ENCODE measurements around the gene ZMIZ1. TPM values are rescaled to one million over a fixed set of nuclear protein-coding genes. Genes with fewer than 3 reads are reported as not detected.

The ZMIZ1 gene
- total RNA-seq, 4 donors from 2014 or later: 22.7 to 37.5 (median 31.7) TPM

DNA sequence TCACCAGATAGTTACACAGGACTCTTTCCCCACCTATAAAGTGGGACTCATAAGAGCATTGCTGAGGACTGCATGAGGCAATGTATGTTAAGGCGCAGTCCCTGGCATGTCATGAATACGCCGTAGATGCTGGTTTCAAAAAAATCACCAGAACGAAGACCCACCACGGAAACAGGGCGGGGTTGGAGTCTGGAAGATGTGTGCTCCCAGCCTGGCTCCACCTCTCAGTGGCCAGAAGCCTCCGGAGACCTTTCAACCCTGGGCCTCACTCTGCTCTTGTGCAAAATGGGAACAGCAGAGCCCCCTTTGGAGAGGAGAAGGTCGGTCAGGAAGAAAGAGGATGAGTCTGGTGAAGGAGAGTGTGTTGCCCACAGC, 12.4 kb upstream of the ZMIZ1 start:
- ATAC-seq (no peak), DNase-seq (no peak)
- Histone ChIP-seq H3K9me3 (no peaks in the 10 kb centered on the region), H3K4me3 (no peak overlapping the region), H3K27me3 (no peaks in the 10 kb centered on the region), H3K36me3 (no peaks in the 10 kb centered on the region), H3K4me1 (no peaks in the 10 kb centered on the region), H3K27ac (no peak overlapping the region)
- in situ Hi-C loops (cut with MboI; ENCODE audit: low sequenced_read_pairs in 4 of 4): no loop called here
- TF ChIP-seq, protein P1, sequence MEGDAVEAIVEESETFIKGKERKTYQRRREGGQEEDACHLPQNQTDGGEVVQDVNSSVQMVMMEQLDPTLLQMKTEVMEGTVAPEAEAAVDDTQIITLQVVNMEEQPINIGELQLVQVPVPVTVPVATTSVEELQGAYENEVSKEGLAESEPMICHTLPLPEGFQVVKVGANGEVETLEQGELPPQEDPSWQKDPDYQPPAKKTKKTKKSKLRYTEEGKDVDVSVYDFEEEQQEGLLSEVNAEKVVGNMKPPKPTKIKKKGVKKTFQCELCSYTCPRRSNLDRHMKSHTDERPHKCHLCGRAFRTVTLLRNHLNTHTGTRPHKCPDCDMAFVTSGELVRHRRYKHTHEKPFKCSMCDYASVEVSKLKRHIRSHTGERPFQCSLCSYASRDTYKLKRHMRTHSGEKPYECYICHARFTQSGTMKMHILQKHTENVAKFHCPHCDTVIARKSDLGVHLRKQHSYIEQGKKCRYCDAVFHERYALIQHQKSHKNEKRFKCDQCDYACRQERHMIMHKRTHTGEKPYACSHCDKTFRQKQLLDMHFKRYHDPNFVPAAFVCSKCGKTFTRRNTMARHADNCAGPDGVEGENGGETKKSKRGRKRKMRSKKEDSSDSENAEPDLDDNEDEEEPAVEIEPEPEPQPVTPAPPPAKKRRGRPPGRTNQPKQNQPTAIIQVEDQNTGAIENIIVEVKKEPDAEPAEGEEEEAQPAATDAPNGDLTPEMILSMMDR (IDR thresholded peaks at IDR 0.05 in 4 of 5, conservative IDR thresholded peaks at IDR 0.05 in 1 of 5): no peak
- TF ChIP-seq POLR2A (IDR thresholded peaks at IDR 0.05): no peak
- intact Hi-C loops (cut with DNase I; ENCODE audit: low total_unique reads): no loop called here

DNA sequence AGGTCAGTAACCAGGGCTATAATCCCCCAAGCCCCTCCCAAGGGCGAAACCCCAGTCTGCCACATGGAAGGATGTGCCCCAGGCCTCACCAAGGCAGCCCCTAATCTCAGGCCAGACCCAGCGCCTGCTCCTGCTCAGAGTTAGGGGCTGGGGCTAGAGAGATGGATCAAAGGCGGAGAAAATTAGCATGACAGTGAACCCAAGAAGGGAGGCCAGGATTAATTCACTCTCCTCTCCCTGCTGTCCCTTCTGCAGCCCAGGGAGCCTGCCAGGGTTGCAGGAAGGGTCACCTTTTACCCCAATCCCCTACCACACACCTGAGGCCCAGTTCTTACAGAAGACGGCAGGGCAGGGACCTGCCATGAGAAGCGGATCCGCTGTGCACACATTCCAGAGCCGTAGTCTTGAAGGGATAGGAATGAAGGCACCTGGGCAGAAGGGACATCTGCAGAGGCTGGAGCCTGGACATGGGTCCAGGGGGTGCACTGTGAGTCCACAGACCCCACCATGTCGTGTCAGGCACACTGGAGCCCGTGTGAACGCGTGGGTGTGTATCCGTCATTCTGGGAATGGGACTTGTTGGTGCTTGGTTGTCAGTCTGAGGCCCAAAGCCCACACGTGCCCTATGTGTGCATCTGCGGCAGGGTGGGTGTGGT, 11.9 kb upstream of the ZMIZ1 start:
- DNase-seq (no peak), ATAC-seq (no peak)
- H3K36me3 ChIP-seq: no peaks in the 10 kb centered on the region
- intact Hi-C loops (cut with DNase I; ENCODE audit: low total_unique reads): no loop called here
- H3K9me3 ChIP-seq: no peaks in the 10 kb centered on the region
- H3K27ac ChIP-seq: no peak overlapping the region
- in situ Hi-C loops (cut with MboI; ENCODE audit: low sequenced_read_pairs in 4 of 4): no loop called here
- H3K27me3 ChIP-seq: no peaks in the 10 kb centered on the region
- no peaks in the 10 kb centered on the region for H3K4me1 ChIP-seq
- H3K4me3 ChIP-seq: no peak overlapping the region
- no peak for TF ChIP-seq POLR2A (IDR thresholded peaks at IDR 0.05)
- TF ChIP-seq, protein P1 (IDR thresholded peaks at IDR 0.05 in 4 of 5, conservative IDR thresholded peaks at IDR 0.05 in 1 of 5): no peak

DNA sequence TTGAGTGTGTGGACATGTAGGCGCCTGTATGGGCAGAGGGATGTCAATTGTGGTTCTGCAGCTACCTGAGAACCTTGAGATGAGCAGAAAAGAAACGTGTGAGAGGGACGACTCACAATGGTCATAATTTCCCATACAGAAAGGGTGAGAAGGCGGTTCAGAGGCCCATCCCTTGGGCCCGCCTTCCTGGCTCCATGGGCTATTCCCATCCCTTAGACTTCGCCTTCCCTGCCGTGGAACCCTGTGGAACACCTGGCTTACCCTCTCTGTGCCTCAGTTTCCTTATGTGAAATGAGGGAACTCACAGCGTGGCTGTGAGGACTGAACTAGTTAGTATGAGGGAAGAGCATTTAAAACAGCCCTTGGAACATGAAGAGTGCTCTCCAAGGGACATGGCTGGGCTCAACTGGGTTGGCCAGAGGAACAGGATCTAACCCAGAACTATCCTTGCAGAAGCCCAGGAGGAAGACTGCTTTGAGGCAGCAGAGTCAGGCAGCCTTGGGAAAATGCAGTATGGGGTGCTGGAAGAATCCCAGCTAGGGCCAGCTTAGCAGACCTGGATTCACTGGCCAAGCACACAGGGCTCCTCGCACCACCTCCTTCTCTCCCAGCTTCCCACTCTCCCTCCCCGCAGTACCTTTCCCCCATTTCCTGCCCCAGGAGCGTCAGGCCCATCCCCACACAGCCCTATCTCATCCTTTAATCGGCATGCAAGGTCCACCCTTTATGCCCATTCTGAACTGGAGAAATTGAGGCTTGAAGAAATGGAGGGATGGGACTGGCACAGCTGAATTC, 11.1 kb upstream of the ZMIZ1 start:
- H3K36me3 ChIP-seq: no peaks in the 10 kb centered on the region
- intact Hi-C loops (cut with DNase I; ENCODE audit: low total_unique reads) (no loop called here), in situ Hi-C loops (cut with MboI; ENCODE audit: low sequenced_read_pairs in 4 of 4) (no loop called here)
- TF ChIP-seq POLR2A (IDR thresholded peaks at IDR 0.05): no peak
- TF ChIP-seq, protein P1 (IDR thresholded peaks at IDR 0.05 in 4 of 5, conservative IDR thresholded peaks at IDR 0.05 in 1 of 5): no peak
- H3K27ac ChIP-seq: no peak overlapping the region
- H3K4me1 ChIP-seq: no peaks in the 10 kb centered on the region
- no peaks in the 10 kb centered on the region for H3K9me3 ChIP-seq
- H3K4me3 ChIP-seq: no peak overlapping the region
- DNase-seq: no peak
- H3K27me3 ChIP-seq: no peaks in the 10 kb centered on the region
- no peak for ATAC-seq

DNA sequence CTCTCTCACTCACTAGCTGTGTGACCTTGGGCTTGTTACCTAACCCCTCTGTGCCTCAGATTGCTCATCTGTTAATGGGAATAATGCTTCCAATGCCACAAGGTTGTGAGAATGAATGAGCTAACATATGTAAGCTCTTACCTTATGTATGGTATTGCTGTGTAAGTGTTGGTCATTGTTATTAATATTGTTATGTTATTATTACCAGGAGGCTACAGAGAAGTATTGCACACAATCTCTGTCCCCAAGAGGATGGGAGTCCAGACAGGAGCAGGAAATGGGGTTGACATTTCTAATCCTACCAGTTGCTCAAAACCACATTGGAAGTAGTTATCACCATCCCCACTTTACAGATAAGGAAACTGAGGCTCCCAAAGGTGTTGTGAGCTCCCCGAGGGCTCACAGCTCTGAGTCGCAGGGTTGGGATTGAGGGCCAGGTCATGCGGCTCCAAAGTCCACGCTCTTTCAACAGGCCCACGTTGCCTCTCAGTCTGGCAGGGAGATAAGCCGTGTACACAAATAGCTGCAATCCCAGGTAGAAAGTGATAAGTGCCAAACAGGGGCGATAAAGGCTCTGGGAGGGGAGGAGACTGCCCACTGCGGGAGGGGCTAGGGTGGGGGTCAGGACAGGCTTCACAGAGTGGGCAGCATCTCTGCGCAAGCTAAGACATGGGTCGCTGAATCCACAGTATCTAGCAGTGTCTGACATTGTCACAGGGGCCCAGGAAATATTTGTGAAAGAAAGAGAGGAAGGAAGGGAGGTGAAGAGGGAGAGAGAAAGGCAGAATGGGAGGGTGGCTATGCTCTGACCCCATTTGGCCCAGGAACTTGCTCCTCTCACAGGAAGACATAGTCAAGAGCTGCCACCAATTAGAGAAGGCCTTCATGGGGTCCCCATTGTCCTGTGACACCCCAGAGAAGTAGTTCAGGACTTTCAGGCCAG, 9.6 kb upstream of the ZMIZ1 start:
- Histone ChIP-seq H3K27ac (no peak overlapping the region), H3K4me1 (no peaks in the 10 kb centered on the region), H3K4me3 (no peak overlapping the region), H3K27me3 (no peaks in the 10 kb centered on the region), H3K36me3 (no peaks in the 10 kb centered on the region), H3K9me3 (no peaks in the 10 kb centered on the region)
- TF ChIP-seq POLR2A (IDR thresholded peaks at IDR 0.05): no peak
- TF ChIP-seq, protein P1 (IDR thresholded peaks at IDR 0.05 in 4 of 5, conservative IDR thresholded peaks at IDR 0.05 in 1 of 5): no peak
- intact Hi-C loops (cut with DNase I; ENCODE audit: low total_unique reads): no loop called here
- ATAC-seq: no peak
- no peak for DNase-seq
- in situ Hi-C loops (cut with MboI; ENCODE audit: low sequenced_read_pairs in 4 of 4): no loop called here

Measured in gastrocnemius medialis (tissue), 4 donors.